DMS53 treated with DMSO at 0.1 percent for 48 hours (cell line): ENCODE data around the gene AAK1.
"Not testable (repeated sequence)": the region's sequence is repeated elsewhere in the genome, so short reads cannot be mapped to it uniquely, and the experiment has no call there.

Experiments used
- DNase-seq: peaks from one replicate; lab custom pipeline; 2025; ENCODE audit not compliant: unreplicated experiment; lab: John Stamatoyannopoulos, UW

AAK1 gene

GRCh38 chr2:69660637-69661036 is 17.1 kb upstream of the AAK1 start:
- DNase-seq: no peak

- DNase-seq: no peak
These were observed 16.5 kb upstream of the AAK1 start for GRCh38 chr2:69659941-69660483.

- DNase-seq: no peak
These were observed 15.8 kb upstream of the AAK1 start for GRCh38 chr2:69659349-69659748.

DNA sequence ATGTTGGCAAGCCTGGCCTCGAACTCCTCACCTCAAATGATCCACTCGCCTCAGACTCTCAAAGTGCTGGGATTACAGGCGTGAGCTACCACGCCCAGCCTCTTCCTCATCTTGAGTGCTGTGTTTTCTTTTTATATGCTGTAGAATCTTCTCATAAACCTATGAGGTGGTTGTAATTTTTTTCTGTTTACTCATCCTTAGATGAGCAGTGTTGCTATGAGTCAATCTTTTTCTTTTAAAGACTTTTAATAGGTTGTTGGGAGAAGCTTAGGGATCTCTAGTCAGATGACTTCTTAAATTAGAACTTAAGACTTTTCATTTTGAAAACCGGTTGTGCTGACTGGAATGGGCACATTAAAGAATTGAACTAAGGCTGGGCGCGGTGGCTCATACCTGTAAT is 8.7 kb upstream of the AAK1 start:
- DNase-seq: no peak

GRCh38 chr2:69647196-69647595 is 3.7 kb upstream of the AAK1 start:
- DNase-seq: not testable (repeated sequence)

GRCh38 chr2:69646714-69647113 is 3.2 kb upstream of the AAK1 start:
- no peak for DNase-seq

GRCh38 chr2:69645921-69646320 is 2.4 kb upstream of the AAK1 start:
- DNase-seq: no peak

DNA sequence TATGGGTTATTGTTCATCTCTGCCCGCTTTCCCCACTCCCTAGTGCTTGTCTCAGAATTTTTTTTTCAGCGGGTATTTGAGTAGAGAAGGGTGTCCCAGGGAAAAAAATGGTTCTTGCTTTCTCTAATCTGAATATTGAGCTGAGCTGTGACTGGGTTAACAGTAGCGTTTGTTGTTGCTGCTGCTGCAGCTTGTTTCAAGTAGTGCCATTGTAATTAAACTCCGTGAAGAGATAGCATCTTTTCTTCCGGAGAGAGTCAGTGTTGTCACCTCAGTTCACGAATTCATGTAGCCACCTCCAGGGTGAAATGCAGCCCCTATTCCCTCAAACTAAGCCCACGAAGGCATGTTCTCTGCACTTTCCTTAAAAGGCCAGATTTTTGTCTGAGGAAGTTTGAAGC is 1.5 kb upstream of the AAK1 start:
- no peak for DNase-seq

DNA sequence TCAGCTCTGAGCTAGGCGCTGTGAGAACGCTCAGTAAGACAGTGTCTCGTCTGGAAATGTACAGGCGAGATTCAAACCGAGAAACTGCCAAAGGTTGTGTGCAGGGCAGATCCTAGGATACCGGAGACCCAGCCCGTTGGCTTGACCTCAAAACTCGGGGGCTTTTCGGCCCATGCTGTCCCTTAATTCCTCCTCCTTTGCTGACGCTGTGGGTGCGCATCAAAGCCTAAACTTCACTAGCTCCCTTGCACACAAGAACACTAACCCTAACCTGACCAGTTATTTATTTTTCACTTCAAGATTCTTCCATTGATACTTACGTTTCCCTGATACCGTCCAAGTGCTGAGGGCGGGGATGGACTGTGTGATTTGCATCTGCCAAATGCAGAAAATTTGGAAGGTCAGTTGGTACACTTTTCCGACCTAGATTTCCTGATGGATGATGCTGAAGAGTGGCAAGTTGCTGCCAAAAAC is 1.0 kb upstream of the AAK1 start:
- DNase-seq: no peak

- peak; percentile 9 for DNase-seq
These were observed 584 bp downstream of the AAK1 start for GRCh38 chr2:69642709-69643601.

DNA sequence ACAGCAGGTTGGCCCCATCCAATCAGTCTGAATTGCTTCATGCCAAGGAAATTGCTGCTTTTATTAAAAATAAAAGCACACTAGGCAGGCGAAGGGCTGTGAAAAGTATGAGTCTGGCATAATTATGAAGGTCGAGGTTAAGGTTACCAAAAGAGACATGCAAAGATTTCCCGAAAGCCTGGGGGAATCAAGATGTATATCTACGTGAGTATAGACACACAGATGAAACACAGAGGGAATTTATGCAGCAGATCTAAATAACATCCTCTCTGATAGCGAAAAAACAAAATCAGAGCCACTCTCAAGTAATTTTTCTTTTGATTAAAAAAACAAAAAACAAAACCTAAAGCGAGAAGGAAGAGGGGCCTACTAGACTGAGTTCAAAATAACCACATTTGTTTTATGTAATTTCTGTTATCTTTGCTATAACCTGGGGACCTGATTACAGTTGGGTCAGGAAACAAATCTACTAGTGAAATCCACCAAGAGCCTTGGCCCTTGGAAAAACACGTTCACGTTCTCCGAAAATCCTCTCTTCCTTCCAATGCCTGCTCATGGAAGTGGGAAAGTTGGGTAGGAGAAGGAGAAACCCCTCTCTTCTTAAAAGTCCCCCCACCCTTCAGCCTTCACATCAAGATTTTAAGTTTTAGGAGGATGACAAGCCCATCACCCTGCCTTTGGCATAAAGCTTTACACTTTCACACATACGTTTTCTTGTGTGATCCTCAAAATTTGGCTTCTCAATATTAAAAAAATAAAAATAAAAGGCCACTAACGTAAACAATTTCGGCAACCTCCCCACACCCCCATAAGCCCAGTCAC is 1.4 kb downstream of the AAK1 start:
- DNase-seq: no peak

- DNase-seq: no peak
These were observed 2.1 kb downstream of the AAK1 start for GRCh38 chr2:69641471-69641870.

- no peak for DNase-seq
These were observed 4.3 kb downstream of the AAK1 start for GRCh38 chr2:69639266-69639665.

GRCh38 chr2:69638630-69639029 is 4.9 kb downstream of the AAK1 start:
- no peak for DNase-seq

DNA sequence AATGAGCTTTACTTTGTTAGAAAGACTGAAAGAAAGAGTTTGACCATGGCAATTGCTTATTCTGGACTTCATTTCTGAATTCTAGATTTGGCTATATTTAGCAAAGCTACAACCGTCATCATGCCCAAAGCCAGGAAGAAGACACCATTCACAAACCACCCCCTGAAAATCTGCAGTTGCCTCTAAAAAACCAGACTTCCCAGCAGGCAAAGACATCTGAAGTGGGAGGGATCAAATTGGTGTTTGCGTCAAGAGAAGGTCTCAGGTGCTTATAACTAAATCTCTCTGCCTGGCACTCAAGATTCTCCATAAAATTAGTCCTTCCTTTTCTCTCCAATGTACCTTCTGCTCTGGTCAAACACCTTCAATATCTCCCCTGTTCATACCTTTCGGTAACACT is 5.6 kb downstream of the AAK1 start:
- no peak for DNase-seq

DNA sequence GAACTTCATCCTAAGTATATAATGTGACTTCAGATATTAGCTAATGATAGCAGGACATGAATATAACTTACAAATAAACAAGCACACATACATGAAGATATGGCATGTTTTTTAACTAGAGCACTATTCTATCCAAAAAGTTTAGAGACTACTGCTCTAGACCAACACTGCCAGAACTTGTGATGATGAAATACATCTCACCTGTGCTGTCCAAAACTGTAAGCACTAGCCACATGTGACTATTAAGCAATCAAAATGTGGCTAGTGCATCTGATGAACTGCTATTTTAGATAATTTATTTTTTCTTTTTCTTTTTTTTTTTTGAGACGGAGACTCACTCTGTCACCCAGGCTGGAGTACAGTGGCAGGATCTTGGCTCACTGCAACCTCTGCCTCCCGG is 7.1 kb downstream of the AAK1 start:
- no peak for DNase-seq

GRCh38 chr2:69635432-69635831 is 8.1 kb downstream of the AAK1 start:
- DNase-seq: no peak

DNA sequence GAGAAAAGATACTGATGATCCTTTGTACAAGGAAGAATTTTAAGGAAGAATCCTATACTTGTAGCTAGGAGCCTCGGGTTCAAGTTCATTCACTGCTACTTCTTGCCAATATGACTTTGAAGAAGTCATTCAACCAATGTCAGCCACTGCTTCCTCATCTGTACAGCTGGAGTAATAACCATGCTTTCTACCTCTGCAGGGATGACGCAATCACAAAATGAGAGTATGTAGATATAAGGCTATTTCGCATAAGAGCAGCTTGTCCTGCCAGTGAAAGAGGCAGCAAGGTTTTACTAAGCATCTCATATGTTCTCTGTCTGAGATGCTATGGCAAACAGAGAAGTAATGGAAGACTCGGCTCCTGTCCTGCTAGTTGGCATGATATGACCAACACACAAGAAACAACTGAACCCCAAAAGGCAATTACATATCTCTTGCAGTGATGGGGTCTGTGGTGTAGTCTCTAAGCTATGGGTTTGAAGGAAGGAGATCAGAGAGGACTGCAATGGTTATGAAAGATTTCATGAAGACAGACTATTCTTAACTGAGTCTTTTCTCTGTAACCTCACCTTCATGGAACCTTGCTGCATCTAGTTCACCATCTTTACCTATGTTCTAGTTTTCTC is 9.2 kb downstream of the AAK1 start:
- no peak for DNase-seq

GRCh38 chr2:69631402-69631801 is 12.1 kb downstream of the AAK1 start:
- no peak for DNase-seq

- DNase-seq: no peak
These were observed 13.5 kb downstream of the AAK1 start for GRCh38 chr2:69629921-69630608.
